Left lung (tissue), 10 donors: ENCODE measurements around the gene HEY2. TPM values are rescaled to one million over a fixed set of nuclear protein-coding genes. Genes with fewer than 3 reads are reported as not detected.
"Not testable (repeated sequence)": the region's sequence is repeated elsewhere in the genome, so short reads cannot be mapped to it uniquely, and the experiment has no call there.

Experiments
- ATAC-seq: fragments of 200-7000 bp; cut with Tn5 transposase; one replicate; pipeline ENCODE4 v1.9.1; 2020; ENCODE audit warnings: moderate library complexity
- DNase-seq, 4 donors: peaks; one replicate each; pipeline ENCODE4 v3.0.0-alpha.2; 2013 to 2020
- H3K27ac ChIP-seq, 2 donors: fragments of 200-600 bp; sonication (generic) in 1 of 2; one replicate each; pipeline versions ENCODE4 v1.5.0 to v1.8.0; 2020 to 2021
- H3K27me3 ChIP-seq, 2 donors: fragments of 200-600 bp; sonication (generic) in 1 of 2; one replicate each; pipeline versions ENCODE4 v1.5.0 to v1.8.0; 2020 to 2021
- H3K36me3 ChIP-seq, 2 donors: fragments of 200-600 bp; sonication (generic) in 1 of 2; one replicate each; pipeline versions ENCODE4 v1.5.0 to v1.8.0; 2020 to 2021
- H3K4me1 ChIP-seq, 2 donors: fragments of 200-600 bp; one replicate each; pipeline ENCODE4 v1.8.0; 2021
- H3K4me3 ChIP-seq, 2 donors: fragments of 200-600 bp; sonication (generic) in 1 of 2; one replicate each; pipeline versions ENCODE4 v1.5.0 to v1.8.0; 2020 to 2021; ENCODE audit warnings: mild to moderate bottlenecking in 1 of 2
- H3K9me3 ChIP-seq, 2 donors: fragments of 200-600 bp; sonication (generic) in 1 of 2; one replicate each; pipeline versions ENCODE4 v1.5.0 to v1.8.0; 2020 to 2021
- intact Hi-C, 2 donors: fragments of 100-400 bp; cut with DNase I; formaldehyde crosslinking; loops; one replicate each; pipeline versions ENCODE4 v1.11.2 to v1.14.2; 2022
- polyA plus RNA-seq, 6 donors: library from polyadenylated mRNA; unstranded; fragments of 120-200 nt; gene quantifications; one replicate each; pipeline ENCODE4 v1.2.1, GENCODE V29; 2013; ENCODE audit not compliant: insufficient read length in 6 of 6
- total RNA-seq, 2 donors: library from RNA; stranded (reverse); fragmentation: NEBNext Ultra II Directional; extraction: Animal tissue kit (Norgen Biotek cat#: 25700); gene quantifications; one replicate each; pipeline ENCODE4 v1.2.1, GENCODE V29; 2021
- TF ChIP-seq, protein P1 (sequence below), 2 donors: fragments of 200-600 bp; sonication (generic) in 1 of 2; IDR thresholded peaks; one replicate each; pipeline versions ENCODE4 v1.5.0 to v1.8.0; 2021; ENCODE audit warnings: antibody characterized with exemption in 2 of 2
- donor health status: DM: no; HTN: yes; CAD: no.
- donor health status: DM: no; HTN: no; CAD: no.

The HEY2 gene
- total and polyA plus RNA-seq, 8 donors, result 1.1 to 3.6 (median 1.5) TPM

DNA sequence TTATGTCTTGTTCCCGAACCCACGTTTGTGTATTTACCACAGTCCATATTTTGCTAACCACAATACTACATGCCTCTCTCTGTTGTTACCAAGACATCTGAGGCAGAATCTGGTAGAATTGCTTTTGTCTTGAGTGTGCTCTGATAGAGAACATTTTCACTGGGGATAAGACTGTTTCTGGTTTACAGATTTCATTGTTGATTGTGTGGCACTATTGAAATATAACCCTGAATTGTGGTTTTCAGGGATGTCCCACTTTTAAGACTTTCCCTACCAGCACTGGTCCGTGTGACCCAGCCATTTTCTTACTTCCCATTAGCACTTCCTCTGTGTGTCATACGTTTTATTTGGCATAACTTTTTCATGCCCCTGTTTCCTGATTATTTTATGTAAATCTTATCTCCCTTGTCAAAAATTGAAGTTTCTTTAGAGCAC, 53.5 kb downstream of the HEY2 start:
- Histone ChIP-seq H3K27ac (peak overlapping the region in 1 of 2 donors; percentile 71), H3K27me3 (no peaks in the 10 kb centered on the region), H3K9me3 (no peaks in the 10 kb centered on the region), H3K4me1 (peaks cover 10 to 38% of the 10 kb centered on the region in 2 donors), H3K4me3 (no peak overlapping the region), H3K36me3 (no peaks in the 10 kb centered on the region)
- peak; percentile 47 for ATAC-seq
- TF ChIP-seq, protein P1, sequence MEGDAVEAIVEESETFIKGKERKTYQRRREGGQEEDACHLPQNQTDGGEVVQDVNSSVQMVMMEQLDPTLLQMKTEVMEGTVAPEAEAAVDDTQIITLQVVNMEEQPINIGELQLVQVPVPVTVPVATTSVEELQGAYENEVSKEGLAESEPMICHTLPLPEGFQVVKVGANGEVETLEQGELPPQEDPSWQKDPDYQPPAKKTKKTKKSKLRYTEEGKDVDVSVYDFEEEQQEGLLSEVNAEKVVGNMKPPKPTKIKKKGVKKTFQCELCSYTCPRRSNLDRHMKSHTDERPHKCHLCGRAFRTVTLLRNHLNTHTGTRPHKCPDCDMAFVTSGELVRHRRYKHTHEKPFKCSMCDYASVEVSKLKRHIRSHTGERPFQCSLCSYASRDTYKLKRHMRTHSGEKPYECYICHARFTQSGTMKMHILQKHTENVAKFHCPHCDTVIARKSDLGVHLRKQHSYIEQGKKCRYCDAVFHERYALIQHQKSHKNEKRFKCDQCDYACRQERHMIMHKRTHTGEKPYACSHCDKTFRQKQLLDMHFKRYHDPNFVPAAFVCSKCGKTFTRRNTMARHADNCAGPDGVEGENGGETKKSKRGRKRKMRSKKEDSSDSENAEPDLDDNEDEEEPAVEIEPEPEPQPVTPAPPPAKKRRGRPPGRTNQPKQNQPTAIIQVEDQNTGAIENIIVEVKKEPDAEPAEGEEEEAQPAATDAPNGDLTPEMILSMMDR (IDR thresholded peaks at IDR 0.05), result no peak
- DNase-seq, result no peak
- intact Hi-C loops, result no loop called here

DNA sequence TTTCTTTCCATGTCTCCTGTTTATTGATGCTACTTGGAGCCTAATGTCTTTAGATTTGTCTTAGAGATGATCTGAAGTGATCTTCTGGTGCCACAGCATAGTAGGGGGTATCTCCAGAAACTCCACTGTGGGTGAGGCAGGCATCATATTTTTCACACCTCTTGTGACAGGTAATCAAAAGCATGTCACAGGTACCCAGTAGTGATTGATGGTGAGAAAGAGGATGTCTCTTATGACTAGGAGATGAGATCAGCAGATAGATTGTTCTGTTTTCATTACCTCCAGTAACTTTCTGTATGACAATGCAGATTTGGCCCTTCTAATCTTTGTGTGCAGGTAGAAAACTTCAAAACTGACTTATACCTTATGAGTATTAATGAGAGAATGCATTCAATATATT, 54.8 kb downstream of the HEY2 start:
- no peak for DNase-seq
- ATAC-seq, result no peak
- TF ChIP-seq, protein P1 (IDR thresholded peaks at IDR 0.05), result no peak
- intact Hi-C loops, result no loop called here
- no peaks in the 10 kb centered on the region for H3K9me3 ChIP-seq
- peaks cover 6 to 25% of the 10 kb centered on the region in 2 donors for H3K4me1 ChIP-seq
- H3K4me3 ChIP-seq, result no peak overlapping the region
- H3K27me3 ChIP-seq, result no peaks in the 10 kb centered on the region
- no peak overlapping the region for H3K27ac ChIP-seq
- no peaks in the 10 kb centered on the region for H3K36me3 ChIP-seq

GRCh38 chr6:125804866-125805425, 55.5 kb downstream of the HEY2 start:
- H3K27ac ChIP-seq, H3K27me3 ChIP-seq, ATAC-seq: not testable (repeated sequence)

GRCh38 chr6:125806813-125807212, 57.4 kb downstream of the HEY2 start:
- no peaks in the 10 kb centered on the region for H3K36me3 ChIP-seq
- H3K4me3 ChIP-seq, result no peak overlapping the region
- no peak overlapping the region for H3K27ac ChIP-seq
- TF ChIP-seq, protein P1 (IDR thresholded peaks at IDR 0.05), result no peak
- intact Hi-C loops, result no loop called here
- no peaks in the 10 kb centered on the region for H3K9me3 ChIP-seq
- ATAC-seq (no peak), DNase-seq (no peak)
- H3K4me1 ChIP-seq, result peaks cover 17 to 28% of the 10 kb centered on the region in 2 donors
- H3K27me3 ChIP-seq, result no peaks in the 10 kb centered on the region

More at GRCh38 chr6:125804866-125805425, 55.5 kb downstream of the HEY2 start:
- H3K4me1 ChIP-seq, result peaks cover 6 to 21% of the 10 kb centered on the region in 2 donors
- H3K36me3 ChIP-seq, H3K9me3 ChIP-seq, H3K4me3 ChIP-seq, DNase-seq, intact Hi-C loops: not testable (repeated sequence)

GRCh38 chr6:125807293-125807692, 57.9 kb downstream of the HEY2 start:
- TF ChIP-seq, protein P1 (IDR thresholded peaks at IDR 0.05), result no peak
- Histone ChIP-seq H3K4me3 (no peak overlapping the region), H3K9me3 (no peaks in the 10 kb centered on the region), H3K4me1 (peaks cover 21 to 27% of the 10 kb centered on the region in 2 donors), H3K27me3 (no peaks in the 10 kb centered on the region), H3K36me3 (no peaks in the 10 kb centered on the region), H3K27ac (no peak overlapping the region)
- ATAC-seq (no peak), DNase-seq (no peak)
- intact Hi-C loops, result no loop called here

DNA sequence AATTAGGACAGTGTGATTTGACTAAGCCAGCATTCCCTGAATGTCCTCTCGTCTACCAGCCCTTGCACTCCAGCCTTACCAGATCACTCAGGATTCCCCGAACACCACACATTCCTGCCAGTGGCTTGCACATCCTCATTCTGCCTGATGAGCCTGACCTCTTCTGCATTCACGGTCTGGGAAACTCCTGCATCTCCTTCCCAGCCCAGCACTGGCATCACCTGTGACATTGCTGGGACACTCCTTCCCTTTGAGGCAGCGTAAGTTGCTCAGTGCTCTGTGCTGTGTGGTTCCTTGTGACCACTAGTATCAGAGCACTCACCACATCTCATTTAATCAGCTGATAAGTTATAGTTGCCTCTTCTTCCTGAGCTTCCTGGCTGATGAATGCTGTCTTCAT, 58.6 kb downstream of the HEY2 start:
- Histone ChIP-seq H3K4me3 (no peak overlapping the region), H3K36me3 (no peaks in the 10 kb centered on the region), H3K27ac (no peak overlapping the region), H3K9me3 (no peaks in the 10 kb centered on the region), H3K4me1 (peaks cover 20 to 26% of the 10 kb centered on the region in 2 donors), H3K27me3 (no peaks in the 10 kb centered on the region)
- TF ChIP-seq, protein P1 (IDR thresholded peaks at IDR 0.05), result no peak
- intact Hi-C loops, result no loop called here
- DNase-seq (no peak), ATAC-seq (no peak)
